ENCODE data around the gene IGF1.
"Not testable (repeated sequence)": the region's sequence is repeated elsewhere in the genome, so short reads cannot be mapped to it uniquely, and the experiment has no call there.

The IGF1 gene

DNA sequence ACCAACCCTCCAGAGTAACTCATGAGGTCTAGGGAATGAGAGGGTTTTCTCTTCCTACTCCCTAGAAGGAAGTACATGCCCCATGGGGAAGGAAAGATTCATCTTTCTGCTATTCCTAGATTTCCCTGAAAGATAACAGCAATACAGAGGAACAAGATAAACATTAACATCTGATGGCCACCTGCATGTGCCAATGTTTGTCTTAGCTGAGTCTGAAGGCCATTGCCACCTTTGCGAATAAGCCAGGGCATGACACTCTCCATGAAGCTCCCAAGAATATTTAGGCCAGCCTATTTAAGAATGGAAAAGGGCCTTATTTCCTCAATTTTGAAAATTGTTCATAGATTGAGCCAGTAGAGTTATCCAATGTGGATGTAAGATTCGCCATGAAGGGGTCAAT lies 26.0 kb downstream of the IGF1 start:
- no peak for DNase-seq (ENCODE audit: extremely low read depth, low read depth)
- TF ChIP-seq, protein P1, sequence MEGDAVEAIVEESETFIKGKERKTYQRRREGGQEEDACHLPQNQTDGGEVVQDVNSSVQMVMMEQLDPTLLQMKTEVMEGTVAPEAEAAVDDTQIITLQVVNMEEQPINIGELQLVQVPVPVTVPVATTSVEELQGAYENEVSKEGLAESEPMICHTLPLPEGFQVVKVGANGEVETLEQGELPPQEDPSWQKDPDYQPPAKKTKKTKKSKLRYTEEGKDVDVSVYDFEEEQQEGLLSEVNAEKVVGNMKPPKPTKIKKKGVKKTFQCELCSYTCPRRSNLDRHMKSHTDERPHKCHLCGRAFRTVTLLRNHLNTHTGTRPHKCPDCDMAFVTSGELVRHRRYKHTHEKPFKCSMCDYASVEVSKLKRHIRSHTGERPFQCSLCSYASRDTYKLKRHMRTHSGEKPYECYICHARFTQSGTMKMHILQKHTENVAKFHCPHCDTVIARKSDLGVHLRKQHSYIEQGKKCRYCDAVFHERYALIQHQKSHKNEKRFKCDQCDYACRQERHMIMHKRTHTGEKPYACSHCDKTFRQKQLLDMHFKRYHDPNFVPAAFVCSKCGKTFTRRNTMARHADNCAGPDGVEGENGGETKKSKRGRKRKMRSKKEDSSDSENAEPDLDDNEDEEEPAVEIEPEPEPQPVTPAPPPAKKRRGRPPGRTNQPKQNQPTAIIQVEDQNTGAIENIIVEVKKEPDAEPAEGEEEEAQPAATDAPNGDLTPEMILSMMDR (IDR thresholded peaks at IDR 0.05; ENCODE audit: low read depth, low read length): no peak

DNA sequence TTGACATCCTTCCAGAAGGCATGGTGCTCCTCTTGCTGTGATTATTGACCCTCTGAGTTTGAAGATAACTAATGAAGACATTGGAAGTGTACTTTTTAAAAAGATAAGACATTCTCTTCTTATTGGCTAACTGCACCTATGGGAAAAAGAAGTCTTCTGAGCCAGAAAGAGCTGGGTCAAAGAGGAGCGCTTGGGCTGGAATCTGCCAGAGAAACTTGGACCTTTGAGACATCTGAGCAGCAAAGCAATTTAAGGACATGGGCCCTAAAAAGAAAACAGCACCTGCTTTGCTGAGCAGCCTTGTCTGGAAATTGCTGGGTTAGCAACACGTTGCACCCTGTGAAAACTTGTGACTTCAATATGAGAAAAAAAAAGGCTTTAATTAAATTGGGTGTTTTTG lies 27.8 kb downstream of the IGF1 start:
- DNase-seq (ENCODE audit: extremely low read depth, low read depth): no peak
- TF ChIP-seq, protein P1 (IDR thresholded peaks at IDR 0.05; ENCODE audit: low read depth, low read length): no peak

DNA sequence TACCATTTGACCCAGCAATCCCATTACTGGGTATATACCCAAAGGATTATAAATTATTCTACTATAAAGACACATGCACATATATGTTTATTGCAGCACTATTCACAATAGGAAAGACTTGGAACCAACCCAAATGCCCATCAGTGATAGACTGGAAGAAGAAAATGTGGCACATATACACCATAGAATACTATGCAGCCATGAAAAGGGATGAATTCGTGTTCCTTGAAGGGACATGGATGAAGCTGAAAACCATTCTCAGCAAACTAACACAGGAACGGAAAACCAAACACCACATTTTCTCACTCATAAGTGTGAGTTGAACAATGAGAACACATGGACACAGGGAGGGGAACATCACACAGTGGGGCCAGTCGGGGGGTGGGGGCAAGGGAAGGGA lies 31.3 kb downstream of the IGF1 start:
- DNase-seq (ENCODE audit: extremely low read depth, low read depth): not testable (repeated sequence)

DNA sequence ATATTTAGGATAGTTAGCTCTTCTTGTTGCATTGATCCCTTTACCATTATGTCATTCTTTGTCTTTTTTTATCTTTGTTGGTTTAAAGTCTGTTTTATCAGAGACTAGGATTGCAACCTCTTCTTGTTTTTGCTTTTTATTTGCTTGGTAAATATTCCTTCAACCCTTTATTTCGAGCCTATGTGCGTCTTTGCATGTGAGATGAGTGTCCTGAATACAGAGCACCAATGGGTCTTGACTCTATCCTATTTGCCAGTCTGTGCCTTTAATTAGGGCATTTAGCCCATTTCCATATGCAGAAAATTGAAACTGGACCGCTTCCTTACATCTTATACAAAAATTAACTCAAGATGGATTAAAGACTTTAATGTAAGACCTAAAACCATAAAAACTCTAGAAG lies 32.9 kb downstream of the IGF1 start:
- DNase-seq (ENCODE audit: extremely low read depth, low read depth): not testable (repeated sequence)

- TF ChIP-seq, protein P1 (IDR thresholded peaks at IDR 0.05; ENCODE audit: low read depth, low read length): no peak
- DNase-seq (ENCODE audit: extremely low read depth, low read depth): no peak
Measured at GRCh38 chr12:102444707-102445106, 35.7 kb downstream of the IGF1 start.

DNA sequence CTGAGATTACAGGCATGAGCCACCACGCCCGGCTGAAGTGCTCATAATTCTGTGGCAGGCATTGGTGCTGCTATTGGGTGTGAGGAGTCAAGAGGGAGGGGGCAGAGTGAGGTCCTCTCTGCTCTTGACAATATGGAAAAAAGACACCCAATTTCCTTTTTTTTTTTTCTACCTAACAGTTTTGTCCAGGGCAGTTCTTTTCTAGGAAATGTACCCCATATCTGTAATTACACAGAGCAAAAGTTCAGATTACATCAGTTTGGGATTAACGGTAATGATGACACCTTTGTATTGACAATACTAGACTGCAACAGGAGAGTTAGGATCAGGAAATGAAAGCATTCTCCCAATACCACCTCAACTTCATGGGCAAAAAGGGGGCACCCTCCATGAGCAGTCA lies 36.3 kb downstream of the IGF1 start:
- TF ChIP-seq, protein P1 (IDR thresholded peaks at IDR 0.05; ENCODE audit: low read depth, low read length): no peak
- no peak for DNase-seq (ENCODE audit: extremely low read depth, low read depth)

DNA sequence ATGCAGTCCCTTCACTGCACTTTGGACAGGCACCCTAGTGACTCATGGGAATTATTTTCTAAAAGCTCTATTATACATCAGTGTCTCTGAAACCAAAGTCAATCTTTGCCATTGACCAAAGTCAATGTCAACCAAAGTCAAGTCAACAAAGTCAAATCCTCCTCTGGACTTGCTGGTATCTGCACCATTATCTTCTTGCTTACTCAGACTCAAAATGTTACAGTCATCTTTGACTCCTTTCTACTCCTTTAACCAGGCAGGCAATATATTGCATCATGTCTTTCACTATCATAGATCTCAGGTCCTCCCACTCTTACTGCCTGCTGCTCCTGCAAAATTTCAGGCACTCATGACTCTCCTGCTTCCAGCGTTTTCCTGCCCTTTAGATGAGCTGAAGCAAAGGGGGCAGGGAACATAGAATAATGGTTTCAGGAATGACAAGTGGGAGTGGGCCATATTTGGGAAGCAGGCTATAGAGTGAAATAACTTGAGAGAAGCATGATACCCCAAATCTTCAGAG lies 39.2 kb downstream of the IGF1 start:
- no peak for DNase-seq (ENCODE audit: extremely low read depth, low read depth)
- TF ChIP-seq, protein P1 (IDR thresholded peaks at IDR 0.05; ENCODE audit: low read depth, low read length): no peak

GRCh38 chr12:102439426-102440405 lies 40.6 kb downstream of the IGF1 start:
- TF ChIP-seq, protein P1 (IDR thresholded peaks at IDR 0.05; ENCODE audit: low read depth, low read length): no peak
- peak; percentile 51 for DNase-seq (ENCODE audit: extremely low read depth, low read depth)

Measured in AG09319 (cell line).